PC-3 (cell line): ENCODE results near the gene MACO1. TPM values are rescaled to one million over a fixed set of nuclear protein-coding genes. Genes with fewer than 3 reads are reported as not detected.

Experiments used
- ATAC-seq: fragments of 200-7000 bp; cut with Tn5 transposase; 2 replicates; pipeline ENCODE4 v1.9.1; 2020; ENCODE audit warnings: mild to moderate bottlenecking, moderate library complexity
- BruUV-seq: library from RNA; stranded (reverse); fragments of 400-500 nt; replicated peaks from 2 replicates; lab custom pipeline; 2021; lab: Mats Ljungman, UMichigan
- CTCF ChIA-PET: fragments of 300-600 bp; sonication (Branson Sonifier 250); formaldehyde crosslinking; loops from one replicate; lab custom pipeline; 2022; ENCODE audit warnings: antibody characterized with exemption; lab: Charles Lee
- POLR2A ChIA-PET: fragments of 300-600 bp; sonication (Branson Sonifier 250); formaldehyde crosslinking; loops from one replicate; lab custom pipeline; 2022; ENCODE audit warnings: antibody characterized with exemption; ENCODE audit not compliant: unreplicated experiment; lab: Charles Lee
- DNase-seq: peaks from one replicate; pipeline ENCODE4 v3.0.0-alpha.2; 2015
- H2AFZ ChIP-seq: fragments of 300-600 bp; sonication (generic); 2 replicates; pipeline ENCODE4 v1.6.0; 2016; ENCODE audit warnings: antibody characterized with exemption, low read length
- H3F3A ChIP-seq: fragments of 300-600 bp; sonication (generic); one replicate; pipeline ENCODE4 v1.6.0; 2017; ENCODE audit warnings: antibody characterized with exemption, low read length, control low read depth, mild to moderate bottlenecking; ENCODE audit not compliant: unreplicated experiment
- H3K27ac ChIP-seq: fragments of 300-600 bp; sonication (generic); 2 replicates; pipeline ENCODE4 v1.5.1; 2016; ENCODE audit warnings: mild to moderate bottlenecking, low read length
- H3K27me3 ChIP-seq: fragments of 300-600 bp; sonication (generic); 2 replicates; pipeline ENCODE4 v1.6.1; 2016; ENCODE audit warnings: low read length, mixed read lengths
- H3K36me3 ChIP-seq: fragments of 300-600 bp; sonication (generic); 2 replicates; pipeline ENCODE4 v1.6.1; 2016; ENCODE audit warnings: low read depth, mixed run types, low read length, mixed read lengths
- H3K4me1 ChIP-seq: fragments of 300-600 bp; sonication (generic); 2 replicates; pipeline ENCODE4 v1.5.1; 2016; ENCODE audit warnings: low read length; ENCODE audit not compliant: insufficient read depth
- H3K4me2 ChIP-seq: fragments of 300-600 bp; sonication (generic); 2 replicates; pipeline ENCODE4 v1.6.0; 2016; ENCODE audit warnings: low read length
- H3K4me3 ChIP-seq: fragments of 300-600 bp; sonication (generic); 2 replicates; pipeline ENCODE4 v1.5.1; 2016; ENCODE audit warnings: mild to moderate bottlenecking, low read length, mixed read lengths
- H3K79me2 ChIP-seq: fragments of 300-600 bp; sonication (generic); 2 replicates; pipeline ENCODE4 v1.6.1; 2017; ENCODE audit warnings: low read length, mixed read lengths
- H3K9ac ChIP-seq: fragments of 300-600 bp; sonication (generic); 2 replicates; pipeline ENCODE4 v1.6.0; 2016; ENCODE audit warnings: mild to moderate bottlenecking, low read length
- H3K9me2 ChIP-seq: fragments of 300-600 bp; sonication (generic); replicated peaks from 2 replicates; pipeline ENCODE4 v1.6.1; 2016; ENCODE audit warnings: mixed run types, low read length, mixed read lengths
- H3K9me3 ChIP-seq: fragments of 300-600 bp; sonication (generic); 2 replicates; pipeline ENCODE4 v1.6.1; 2016; ENCODE audit warnings: low read length, mixed read lengths
- H4K20me1 ChIP-seq: fragments of 300-600 bp; sonication (generic); 2 replicates; pipeline ENCODE4 v1.6.1; 2016; ENCODE audit warnings: low read length, mixed read lengths
- CTCF ChIP-seq: fragments of 300-600 bp; sonication (generic); conservative IDR thresholded peaks from 2 replicates; pipeline ENCODE4 v1.5.1; 2017; ENCODE audit warnings: antibody characterized with exemption, low read depth, mild to moderate bottlenecking, low read length
- EZH2 ChIP-seq: fragments of 300-600 bp; sonication (generic); IDR thresholded peaks from one replicate; pipeline ENCODE4 v1.6.1; 2017; ENCODE audit warnings: antibody characterized with exemption, mild to moderate bottlenecking, low read length; ENCODE audit not compliant: unreplicated experiment
- EZH2phosphoT487 ChIP-seq: fragments of 300-600 bp; sonication (generic); IDR thresholded peaks from 2 replicates; pipeline ENCODE4 v1.6.1; 2018; ENCODE audit warnings: mild to moderate bottlenecking, antibody characterized with exemption, low read length, borderline replicate concordance
- intact Hi-C: fragments of 100-400 bp; cut with micrococcal nuclease; formaldehyde crosslinking; loops from 2 replicates; pipeline ENCODE4 v1.9.0; 2023
- total RNA-seq: library from RNA; depleted of rRNA; stranded (reverse); fragments of >200 nt; gene quantifications from 2 replicates; pipeline ENCODE4 v1.2.3, GENCODE V29; 2014

The MACO1 gene
- total RNA-seq, 1 experiment from 2014 or later = 14.0 TPM

- Histone ChIP-seq H2AFZ (no peak overlapping the region), H3K4me2 (no peak overlapping the region), H3F3A (no peaks in the 10 kb centered on the region), H3K9me3 (no peaks in the 10 kb centered on the region), H3K9me2 (no peaks in the 10 kb centered on the region), H3K27ac (no peak overlapping the region), H3K4me3 (no peak overlapping the region), H3K36me3 (peaks cover 12% of the 10 kb centered on the region; the same call in 1 of the 2 replicates), H3K4me1 (peaks cover 15% of the 10 kb centered on the region), H3K9ac (no peak overlapping the region), H3K79me2 (0 out of 2 replicates have a peak, but pooled peaks cover 3% of the 10 kb centered on the region), H3K27me3 (no peaks in the 10 kb centered on the region), H4K20me1 (no peaks in the 10 kb centered on the region)
- POLR2A ChIA-PET = interaction anchor here (0.6 kb wide), 1 partner anchor 142 kb away, joined by 5 read pairs; no protein-coding TSS in a partner anchor
- no peak for TF ChIP-seq EZH2phosphoT487
- no peak for TF ChIP-seq CTCF
- TF ChIP-seq EZH2 = no peak
- DNase-seq (no peak), ATAC-seq (no peak)
- CTCF ChIA-PET = no interaction called here
- no TSS peak for BruUV-seq
- intact Hi-C loops = no loop called here
These were observed 21.2 kb downstream of the MACO1 start for GRCh38 chr1:25451908-25452307.

GRCh38 chr1:25456502-25456901 lies 25.8 kb downstream of the MACO1 start:
- TF ChIP-seq EZH2phosphoT487 (no peak), EZH2 (no peak), CTCF (no peak)
- no peak overlapping the region for H3K4me3 ChIP-seq
- no peak for ATAC-seq
- H3K79me2 ChIP-seq = no peaks in the 10 kb centered on the region
- no peak for DNase-seq
- no peaks in the 10 kb centered on the region for H3K9me3 ChIP-seq
- CTCF ChIA-PET = no interaction called here
- no peaks in the 10 kb centered on the region for H3K4me1 ChIP-seq
- BruUV-seq = no TSS peak
- no peak overlapping the region for H3K9ac ChIP-seq
- H2AFZ ChIP-seq = no peak overlapping the region
- no peaks in the 10 kb centered on the region for H3K9me2 ChIP-seq
- peaks cover 14% of the 10 kb centered on the region; the same call in 1 of the 2 replicates for H3K36me3 ChIP-seq
- H3F3A ChIP-seq = no peaks in the 10 kb centered on the region
- H4K20me1 ChIP-seq = no peaks in the 10 kb centered on the region
- no peaks in the 10 kb centered on the region for H3K27me3 ChIP-seq
- intact Hi-C loops = no loop called here
- no peak overlapping the region for H3K4me2 ChIP-seq
- POLR2A ChIA-PET = no interaction called here
- H3K27ac ChIP-seq = no peak overlapping the region

GRCh38 chr1:25458541-25459298 lies 28.0 kb downstream of the MACO1 start:
- TF ChIP-seq EZH2 (no peak), EZH2phosphoT487 (no peak), CTCF (no peak)
- no peak for DNase-seq

More at GRCh38 chr1:25458541-25459298, 28.0 kb downstream of the MACO1 start:
- Histone ChIP-seq H3F3A (no peaks in the 10 kb centered on the region), H3K9me3 (no peaks in the 10 kb centered on the region), H3K79me2 (0 out of 2 replicates have a peak, but pooled peaks cover 3% of the 10 kb centered on the region), H2AFZ (no peak overlapping the region), H3K9ac (no peak overlapping the region), H3K27me3 (no peaks in the 10 kb centered on the region), H3K27ac (no peak overlapping the region), H3K4me3 (no peak overlapping the region), H3K36me3 (peaks cover 14% of the 10 kb centered on the region; the same call in 1 of the 2 replicates), H4K20me1 (no peaks in the 10 kb centered on the region), H3K4me2 (no peak overlapping the region), H3K4me1 (no peaks in the 10 kb centered on the region), H3K9me2 (no peaks in the 10 kb centered on the region)
- no peak for ATAC-seq
- intact Hi-C loops = no loop called here
- CTCF ChIA-PET = no interaction called here
- BruUV-seq = no TSS peak
- POLR2A ChIA-PET = interaction anchor here (0.6 kb wide), 1 partner anchor 31 kb away, joined by 4 read pairs; no protein-coding TSS in a partner anchor
